GM12891 (cell line): Measurements from ENCODE around the gene BANK1.

Experiments
- POLR2A ChIP-seq: IDR thresholded peaks from 2 replicates; pipeline ENCODE4 v1.6.1; 2011; ENCODE audit warnings: low read depth, low read length, control low read depth
- POLR2AphosphoS5 ChIP-seq: IDR thresholded peaks from 2 replicates; pipeline ENCODE4 v1.6.1; 2011; ENCODE audit warnings: low read depth, low read length, control low read depth
- TAF1 ChIP-seq: IDR thresholded peaks from 2 replicates; pipeline ENCODE4 v1.6.1; 2011; ENCODE audit warnings: low read depth, low read length, control low read depth

GRCh38 chr4:102105983-102106382 is 315.5 kb downstream of the BANK1 start:
- TF ChIP-seq POLR2A = no peak
- no peak for TF ChIP-seq TAF1
- no peak for TF ChIP-seq POLR2AphosphoS5
